WTC11 (cell line): ENCODE data around the gene MON2. TPM values are rescaled to one million over a fixed set of nuclear protein-coding genes. Genes with fewer than 3 reads are reported as not detected.

Source experiments
- ATAC-seq: fragments of 200-7000 bp; cut with Tn5 transposase; 2 replicates; pipeline ENCODE4 v1.10.0; 2021; ENCODE audit warnings: mild to moderate bottlenecking, moderate library complexity
- CTCF ChIA-PET: fragments of 300-600 bp; sonication (Branson Sonifier 250); formaldehyde crosslinking; loops from one replicate; lab custom pipeline; 2021; ENCODE audit warnings: antibody characterized with exemption; lab: Charles Lee
- POLR2A ChIA-PET: fragments of 350-600 bp; sonication (Branson Sonifier 250); formaldehyde crosslinking; loops from one replicate; lab custom pipeline; 2021; ENCODE audit warnings: antibody characterized with exemption; lab: Charles Lee
- DNase-seq: peaks from one replicate; pipeline ENCODE4 v3.0.0; 2021; ENCODE audit warnings: low spot score
- H3K27ac Mint-ChIP-seq: 2 replicates; pipeline ENCODE4 v1.8.0; 2021; ENCODE audit warnings: mixed read lengths
- H3K27me3 Mint-ChIP-seq: 2 replicates; pipeline ENCODE4 v1.8.0; 2021; ENCODE audit warnings: low read depth, mild to moderate bottlenecking, moderate library complexity, mixed read lengths
- H3K36me3 Mint-ChIP-seq: 2 replicates; pipeline ENCODE4 v1.8.0; 2021; ENCODE audit warnings: mixed read lengths
- H3K4me1 Mint-ChIP-seq: 2 replicates; pipeline ENCODE4 v1.8.0; 2022; ENCODE audit warnings: mixed read lengths
- H3K4me3 Mint-ChIP-seq: 2 replicates; pipeline ENCODE4 v1.8.0; 2021; ENCODE audit warnings: mild to moderate bottlenecking, moderate library complexity, mixed read lengths
- H3K9me3 Mint-ChIP-seq: 2 replicates; pipeline ENCODE4 v1.8.0; 2021; ENCODE audit warnings: mixed read lengths
- CREM ChIP-seq: sonication (generic); formaldehyde crosslinking; IDR thresholded peaks from 2 replicates; pipeline ENCODE4 v1.8.1; 2022; ENCODE audit warnings: mild to moderate bottlenecking, missing genetic modification reagents, moderate library complexity
- E2F5 ChIP-seq: sonication (generic); formaldehyde crosslinking; IDR thresholded peaks from 2 replicates; pipeline ENCODE4 v1.8.1; 2022; ENCODE audit warnings: mild to moderate bottlenecking, moderate library complexity, missing genetic modification reagents
- ELF4 ChIP-seq: sonication (generic); formaldehyde crosslinking; IDR thresholded peaks from 2 replicates; pipeline ENCODE4 v1.8.1; 2022; ENCODE audit warnings: low read depth, mild to moderate bottlenecking, moderate library complexity, missing genetic modification reagents
- EMX1 ChIP-seq: fragments of 250-450 bp; sonication (Bioruptor Pico); IDR thresholded peaks from 2 replicates; pipeline ENCODE4 v1.8.0; 2021; ENCODE audit warnings: mild to moderate bottlenecking
- ETV6 ChIP-seq: sonication (generic); formaldehyde crosslinking; IDR thresholded peaks from 2 replicates; pipeline ENCODE4 v1.8.1; 2022; ENCODE audit warnings: mild to moderate bottlenecking, missing genetic modification reagents
- FOXK1 ChIP-seq: sonication (generic); formaldehyde crosslinking; IDR thresholded peaks from 2 replicates; pipeline ENCODE4 v1.8.0; 2022; ENCODE audit warnings: mild to moderate bottlenecking, moderate library complexity, missing genetic modification reagents
- GTF2I ChIP-seq: fragments of 250-450 bp; sonication (Bioruptor Pico); conservative IDR thresholded peaks from 2 replicates; pipeline ENCODE4 v1.4.0; 2021; ENCODE audit warnings: mild to moderate bottlenecking
- HMGA2 ChIP-seq: fragments of 250-450 bp; sonication (Bioruptor Pico); IDR thresholded peaks from 2 replicates; pipeline ENCODE4 v1.4.0; 2021; ENCODE audit warnings: mild to moderate bottlenecking, moderate library complexity
- JUN ChIP-seq: sonication (generic); formaldehyde crosslinking; IDR thresholded peaks from 2 replicates; pipeline ENCODE4 v1.8.0; 2023; ENCODE audit warnings: mild to moderate bottlenecking, missing genetic modification reagents
- MXD4 ChIP-seq: fragments of 250-450 bp; sonication (Bioruptor Pico); IDR thresholded peaks from 2 replicates; pipeline ENCODE4 v1.8.0; 2021; ENCODE audit warnings: mild to moderate bottlenecking, moderate library complexity, borderline replicate concordance
- MYBL2 ChIP-seq: sonication (generic); formaldehyde crosslinking; IDR thresholded peaks from 2 replicates; pipeline ENCODE4 v1.8.1; 2023; ENCODE audit warnings: mild to moderate bottlenecking, moderate library complexity, missing genetic modification reagents
- NR1H2 ChIP-seq: sonication (generic); formaldehyde crosslinking; IDR thresholded peaks from 2 replicates; pipeline ENCODE4 v1.9.0; 2021; ENCODE audit warnings: mild to moderate bottlenecking, moderate library complexity, missing genetic modification reagents
- PRDM15 ChIP-seq: sonication (generic); formaldehyde crosslinking; IDR thresholded peaks from 2 replicates; pipeline ENCODE4 v1.8.0; 2022; ENCODE audit warnings: missing genetic modification reagents
- PRRX2 ChIP-seq: fragments of 250-450 bp; sonication (Bioruptor Pico); IDR thresholded peaks from 2 replicates; pipeline ENCODE4 v1.8.0; 2021; ENCODE audit warnings: mild to moderate bottlenecking
- RELA ChIP-seq: sonication (generic); formaldehyde crosslinking; IDR thresholded peaks from 2 replicates; pipeline ENCODE4 v1.8.1; 2022; ENCODE audit warnings: missing genetic modification reagents, mild to moderate bottlenecking, borderline replicate concordance
- RORB ChIP-seq: fragments of 250-450 bp; sonication (Bioruptor Pico); IDR thresholded peaks from 2 replicates; pipeline ENCODE4 v1.9.0; 2021; ENCODE audit warnings: mild to moderate bottlenecking
- SMAD3 ChIP-seq: sonication (generic); formaldehyde crosslinking; IDR thresholded peaks from 2 replicates; pipeline ENCODE4 v1.8.0; 2022; ENCODE audit warnings: missing genetic modification reagents, mild to moderate bottlenecking, borderline replicate concordance
- USF2 ChIP-seq: sonication (generic); formaldehyde crosslinking; IDR thresholded peaks from 2 replicates; pipeline ENCODE4 v1.8.1; 2023; ENCODE audit warnings: mild to moderate bottlenecking, missing genetic modification reagents, moderate library complexity
- ZBTB21 ChIP-seq: sonication (generic); formaldehyde crosslinking; IDR thresholded peaks from 2 replicates; pipeline ENCODE4 v1.8.1; 2023; ENCODE audit warnings: mild to moderate bottlenecking, missing genetic modification reagents, borderline replicate concordance
- ZNF263 ChIP-seq: sonication (generic); formaldehyde crosslinking; IDR thresholded peaks from 2 replicates; pipeline ENCODE4 v1.8.1; 2022; ENCODE audit warnings: low read depth, mild to moderate bottlenecking, moderate library complexity, missing genetic modification reagents
- ZNF416 ChIP-seq: fragments of 250-450 bp; sonication (Bioruptor Pico); IDR thresholded peaks from 2 replicates; pipeline ENCODE4 v1.9.0; 2021; ENCODE audit warnings: mild to moderate bottlenecking, inconsistent platforms
- total RNA-seq: library from RNA; stranded (reverse); gene quantifications from 3 replicates; pipeline ENCODE4 v1.2.3, GENCODE V29; 2021
- TF ChIP-seq, protein P1 (sequence below): sonication (generic); formaldehyde crosslinking; IDR thresholded peaks from 2 replicates; pipeline ENCODE4 v1.8.0; 2023; ENCODE audit warnings: mild to moderate bottlenecking, missing genetic modification reagents

Gene MON2
- total RNA-seq, 1 experiment from 2014 or later, result 25.8 TPM

DNA sequence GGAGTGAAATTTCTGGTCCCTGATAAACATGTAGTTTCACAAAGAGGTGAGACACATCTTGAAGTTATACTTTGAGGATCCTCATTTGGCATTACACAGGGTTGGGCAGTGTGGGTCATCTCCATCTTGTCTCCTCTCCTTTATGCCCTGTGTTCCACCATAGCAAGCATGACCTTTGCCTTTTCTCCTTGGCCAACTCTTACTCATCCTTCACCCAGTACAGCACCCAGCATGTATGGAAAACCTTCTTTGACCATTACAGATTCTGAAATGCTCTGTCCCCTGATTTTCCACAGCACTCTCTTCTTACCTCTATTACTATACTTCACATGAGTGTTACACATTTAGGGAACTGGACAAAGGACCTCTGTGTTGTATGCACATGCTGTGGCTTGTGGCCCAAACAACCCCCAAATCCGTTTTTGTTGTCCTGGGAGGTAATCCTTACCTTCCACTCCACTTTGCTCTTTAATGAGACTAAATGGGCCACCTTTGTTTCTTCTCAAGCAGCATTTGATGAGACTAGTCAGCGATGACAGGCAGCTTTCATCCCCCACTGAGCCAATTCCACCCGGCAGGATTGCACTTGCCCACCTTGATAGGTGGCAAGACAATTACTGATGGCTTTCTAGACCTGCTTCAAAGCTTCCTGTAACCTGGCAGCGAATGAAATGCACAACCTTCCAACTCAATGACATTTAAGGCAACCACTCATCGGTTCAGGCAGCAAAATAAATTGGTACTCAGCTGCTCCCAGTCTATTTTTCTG, 163.5 kb downstream of the MON2 start (continued):
- TF ChIP-seq MYBL2 (CRISPR knock-in tag) (no peak), ZNF263 (CRISPR knock-in tag) (no peak), RORB (CRISPR knock-in tag) (no peak), ZNF416 (CRISPR knock-in tag) (no peak), ELF4 (CRISPR knock-in tag) (no peak), ZBTB21 (no peak)

DNA sequence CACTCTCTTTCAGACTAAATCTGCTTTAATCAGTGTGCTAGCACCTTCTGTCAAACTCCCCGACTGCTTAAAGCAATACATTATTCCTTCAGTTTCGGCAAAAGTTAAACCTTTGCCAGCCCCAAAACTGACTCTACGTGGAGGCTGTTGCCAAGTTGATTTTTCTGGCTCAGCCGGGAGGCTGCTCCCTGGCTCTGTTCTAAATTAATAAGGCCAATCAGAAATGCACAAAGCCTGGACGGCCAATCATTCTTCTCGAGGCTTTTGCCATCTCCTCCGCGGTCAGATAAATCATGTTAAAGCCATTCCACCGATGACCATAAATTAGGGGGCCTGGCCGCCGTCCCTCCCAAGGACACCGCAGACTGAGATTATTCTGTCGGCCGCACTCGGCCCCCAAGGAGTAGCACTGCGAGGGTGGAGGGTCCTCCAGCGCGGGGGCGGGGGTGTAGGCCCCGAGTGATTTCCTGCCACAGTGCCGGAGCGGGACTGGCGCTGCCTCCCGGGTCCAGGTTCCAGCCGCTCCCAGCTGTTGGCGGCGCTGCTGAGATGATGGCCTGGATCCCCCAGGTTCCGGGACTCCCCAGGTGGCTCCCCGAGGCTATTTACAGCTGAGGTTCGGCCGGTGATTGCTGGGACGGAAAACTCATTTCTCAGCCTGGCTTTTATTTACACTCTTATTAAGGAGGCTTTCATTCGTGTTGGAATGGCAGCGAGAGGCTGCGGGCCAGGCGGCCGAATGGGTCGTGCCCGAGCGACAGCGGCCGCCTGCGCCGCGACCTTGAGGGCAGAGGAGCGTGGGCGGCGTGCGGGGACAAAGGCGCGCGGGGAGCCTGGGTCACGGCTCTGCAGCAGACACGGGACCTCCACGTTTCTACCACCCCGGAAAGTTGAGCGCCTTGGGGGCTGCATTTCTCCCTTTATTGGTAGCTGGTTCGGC, 165.1 kb downstream of the MON2 start:
- peak overlapping the region; percentile 73 for H3K4me3 Mint-ChIP-seq
- peaks cover 70% of the 10 kb centered on the region for H3K4me1 Mint-ChIP-seq
- ATAC-seq (peak; percentile 72), DNase-seq (peak; percentile 79)
- CTCF ChIA-PET, result interaction anchor here (0.8 to 1.9 kb wide), 10 partner anchors 9 to 167 kb away, joined by 3 to 6 read pairs (median 4); no protein-coding TSS in a partner anchor
- peaks cover 55% of the 10 kb centered on the region for H3K27me3 Mint-ChIP-seq
- no peaks in the 10 kb centered on the region for H3K36me3 Mint-ChIP-seq
- POLR2A ChIA-PET, result interaction anchor here (0.6 kb wide), 1 partner anchor 29 kb away, joined by 5 read pairs; no protein-coding TSS in a partner anchor
- H3K9me3 Mint-ChIP-seq, result no peaks in the 10 kb centered on the region
- no peak overlapping the region for H3K27ac Mint-ChIP-seq
- TF ChIP-seq E2F5 (no peak; the same call in none of the 2 replicates), PRRX2 (CRISPR knock-in tag) (no peak), GTF2I (CRISPR knock-in tag) (no peak), JUN (CRISPR knock-in tag) (no peak), NR1H2 (no peak), ETV6 (peak; percentile 57; the same call in 1 of the 2 replicates), FOXK1 (CRISPR knock-in tag) (0 out of 2 replicates have a peak, but pooled peaks have one; percentile 23), HMGA2 (no peak), MXD4 (no peak), ZNF263 (CRISPR knock-in tag) (no peak), CREM (CRISPR knock-in tag) (no peak), SMAD3 (CRISPR knock-in tag) (no peak), EMX1 (CRISPR knock-in tag) (no peak), MYBL2 (CRISPR knock-in tag) (peak; percentile 26; the same call in 1 of the 2 replicates), RELA (CRISPR knock-in tag) (no peak), USF2 (0 out of 2 replicates have a peak, but pooled peaks have one; percentile 5), PRDM15 (peak; percentile 31; the same call in 1 of the 2 replicates)
- TF ChIP-seq, protein P1, sequence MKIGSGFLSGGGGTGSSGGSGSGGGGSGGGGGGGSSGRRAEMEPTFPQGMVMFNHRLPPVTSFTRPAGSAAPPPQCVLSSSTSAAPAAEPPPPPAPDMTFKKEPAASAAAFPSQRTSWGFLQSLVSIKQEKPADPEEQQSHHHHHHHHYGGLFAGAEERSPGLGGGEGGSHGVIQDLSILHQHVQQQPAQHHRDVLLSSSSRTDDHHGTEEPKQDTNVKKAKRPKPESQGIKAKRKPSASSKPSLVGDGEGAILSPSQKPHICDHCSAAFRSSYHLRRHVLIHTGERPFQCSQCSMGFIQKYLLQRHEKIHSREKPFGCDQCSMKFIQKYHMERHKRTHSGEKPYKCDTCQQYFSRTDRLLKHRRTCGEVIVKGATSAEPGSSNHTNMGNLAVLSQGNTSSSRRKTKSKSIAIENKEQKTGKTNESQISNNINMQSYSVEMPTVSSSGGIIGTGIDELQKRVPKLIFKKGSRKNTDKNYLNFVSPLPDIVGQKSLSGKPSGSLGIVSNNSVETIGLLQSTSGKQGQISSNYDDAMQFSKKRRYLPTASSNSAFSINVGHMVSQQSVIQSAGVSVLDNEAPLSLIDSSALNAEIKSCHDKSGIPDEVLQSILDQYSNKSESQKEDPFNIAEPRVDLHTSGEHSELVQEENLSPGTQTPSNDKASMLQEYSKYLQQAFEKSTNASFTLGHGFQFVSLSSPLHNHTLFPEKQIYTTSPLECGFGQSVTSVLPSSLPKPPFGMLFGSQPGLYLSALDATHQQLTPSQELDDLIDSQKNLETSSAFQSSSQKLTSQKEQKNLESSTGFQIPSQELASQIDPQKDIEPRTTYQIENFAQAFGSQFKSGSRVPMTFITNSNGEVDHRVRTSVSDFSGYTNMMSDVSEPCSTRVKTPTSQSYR (CRISPR knock-in tag), result 0 out of 2 replicates have a peak, but pooled peaks have one; percentile 17
